Right renal pelvis (tissue), 4 donors: ENCODE measurements around the gene CDC14B. TPM values are rescaled to one million over a fixed set of nuclear protein-coding genes. Genes with fewer than 3 reads are reported as not detected.
"Not testable (repeated sequence)": the region's sequence is repeated elsewhere in the genome, so short reads cannot be mapped to it uniquely, and the experiment has no call there.

ENCODE experiments used
- DNase-seq, 4 donors: peaks; one replicate each; pipeline ENCODE4 v3.0.0-alpha.2; 2013; ENCODE audit warnings: low read depth in 4 of 4, low spot score in 3 of 4, missing footprints in 1 of 4
- polyA plus RNA-seq, 4 donors: library from polyadenylated mRNA; unstranded; fragments of 120-200 nt; gene quantifications; one replicate each; pipeline ENCODE4 v1.2.1, GENCODE V29; 2013; ENCODE audit not compliant: insufficient read length in 4 of 4

The CDC14B gene
- polyA plus RNA-seq, 4 donors, result 25.0 to 29.8 (median 28.9) TPM

DNA sequence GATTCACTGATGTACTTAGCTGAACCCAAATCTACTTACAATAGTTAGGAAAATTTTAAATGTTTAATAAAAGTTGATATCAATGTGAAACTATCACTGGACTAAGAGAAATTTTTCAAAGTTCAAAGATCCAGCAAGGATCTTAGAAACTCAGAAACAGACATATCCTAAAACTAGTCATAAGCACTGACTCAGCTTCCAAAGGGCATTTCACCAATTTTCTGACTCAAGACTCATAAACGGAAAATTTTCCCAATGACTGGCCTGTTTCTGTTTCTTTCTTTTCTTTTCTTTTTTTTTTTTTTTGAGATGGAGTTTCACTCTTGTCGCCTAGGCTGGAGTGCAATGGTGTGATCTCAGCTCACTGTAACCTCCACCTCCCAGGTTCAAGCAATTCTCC is 66.6 kb downstream of the CDC14B start:
- DNase-seq, result no peak

DNA sequence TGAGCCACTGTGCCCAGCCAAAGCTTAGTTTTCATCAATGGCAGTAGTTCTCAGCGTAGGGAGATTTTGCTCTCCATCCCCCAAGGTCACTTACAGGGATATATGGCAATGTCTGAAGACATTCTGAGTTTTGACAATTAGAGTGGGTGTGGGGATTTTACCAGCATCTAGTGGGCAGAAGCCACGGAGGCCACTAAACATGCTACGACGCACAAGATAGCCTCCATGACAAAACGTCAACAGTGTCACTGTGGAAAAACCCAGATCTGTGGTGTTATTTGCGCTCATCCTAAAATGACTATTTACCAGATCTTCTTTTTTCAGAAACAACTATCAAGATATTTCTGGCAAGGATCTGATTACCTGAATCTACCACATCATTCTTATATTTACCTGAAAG is 68.2 kb downstream of the CDC14B start:
- no peak for DNase-seq

DNA sequence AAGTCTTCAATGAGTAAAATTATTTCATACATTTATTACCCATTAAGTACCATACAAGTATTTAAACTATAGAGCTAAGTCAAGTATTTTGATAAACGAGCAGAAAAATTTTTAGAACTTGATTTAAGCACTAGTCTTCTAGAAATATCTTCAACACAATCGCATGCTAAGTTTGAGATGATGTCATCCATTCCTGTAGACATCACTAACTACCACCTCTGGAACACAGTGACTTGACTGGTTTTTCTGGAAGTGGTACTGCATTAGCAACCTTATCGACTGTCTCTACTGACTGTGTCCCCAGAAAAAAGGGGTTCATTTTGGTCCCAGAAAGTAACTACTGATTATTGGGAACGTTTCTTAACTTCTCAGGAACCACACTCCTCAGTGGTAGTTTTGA is 69.0 kb downstream of the CDC14B start:
- no peak for DNase-seq

DNA sequence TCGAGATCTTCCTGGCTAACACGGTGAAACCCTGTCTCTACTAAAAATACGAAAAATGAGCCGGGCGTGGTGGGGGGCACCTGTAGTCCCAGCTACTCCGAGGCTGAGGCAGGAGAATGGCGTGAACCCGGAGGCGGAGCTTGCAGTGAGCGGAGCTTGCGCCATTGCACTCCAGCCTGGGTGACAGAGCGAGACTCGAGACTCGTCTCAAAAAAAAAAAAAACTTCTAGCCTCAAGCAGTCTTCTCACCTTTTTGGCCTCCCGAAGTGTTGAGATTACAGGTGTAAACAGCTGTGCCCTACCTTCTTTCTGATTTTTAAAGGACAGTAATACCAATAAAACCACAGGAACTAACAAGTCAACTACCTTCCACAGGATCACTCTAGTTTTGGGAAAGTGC is 76.5 kb downstream of the CDC14B start:
- not testable (repeated sequence) for DNase-seq

GRCh38 chr9:96540106-96540505 is 79.5 kb downstream of the CDC14B start:
- DNase-seq, result no peak

- DNase-seq, result no peak
Measured at GRCh38 chr9:96532173-96532572, 87.5 kb downstream of the CDC14B start.

DNA sequence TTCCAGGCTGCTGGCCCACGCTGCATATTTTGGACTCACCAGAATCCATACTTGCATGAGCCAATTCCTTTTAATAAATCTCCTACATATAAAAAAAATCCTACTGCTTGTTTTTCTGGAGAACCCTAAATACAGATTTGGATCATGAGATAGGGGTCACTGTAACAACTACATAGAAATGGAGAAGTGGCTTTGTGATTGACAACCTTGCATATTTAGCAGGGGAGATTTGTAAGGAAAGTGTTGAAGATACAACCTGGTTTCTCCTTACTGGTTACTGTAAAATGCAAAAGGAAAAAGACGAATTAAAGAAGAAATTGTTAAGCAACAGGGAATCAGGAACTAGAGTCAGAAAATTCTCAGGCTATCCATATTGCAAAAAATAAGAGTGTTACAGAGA is 94.9 kb downstream of the CDC14B start:
- DNase-seq, result no peak

DNA sequence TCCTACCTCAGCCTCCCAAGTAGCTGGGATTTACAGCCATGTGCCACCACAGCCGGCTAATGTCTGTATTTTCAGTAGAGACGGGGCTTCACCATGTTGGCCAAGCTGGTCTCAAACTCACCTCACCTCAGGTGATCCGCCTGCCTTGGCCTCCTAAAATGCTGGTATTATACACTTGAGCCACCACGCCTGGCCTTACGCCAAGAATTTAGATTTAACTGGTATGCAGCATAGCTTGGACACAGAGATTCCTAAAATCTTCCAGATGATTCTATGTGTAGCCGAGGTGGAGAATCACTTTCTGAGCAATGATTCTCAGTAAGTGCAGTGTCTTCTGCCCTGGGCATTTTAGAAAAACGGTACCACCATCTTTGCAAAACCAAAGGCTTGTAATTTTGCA is 95.6 kb downstream of the CDC14B start:
- no peak for DNase-seq

- DNase-seq, result no peak
Measured at GRCh38 chr9:96523374-96523773, 96.3 kb downstream of the CDC14B start.

DNA sequence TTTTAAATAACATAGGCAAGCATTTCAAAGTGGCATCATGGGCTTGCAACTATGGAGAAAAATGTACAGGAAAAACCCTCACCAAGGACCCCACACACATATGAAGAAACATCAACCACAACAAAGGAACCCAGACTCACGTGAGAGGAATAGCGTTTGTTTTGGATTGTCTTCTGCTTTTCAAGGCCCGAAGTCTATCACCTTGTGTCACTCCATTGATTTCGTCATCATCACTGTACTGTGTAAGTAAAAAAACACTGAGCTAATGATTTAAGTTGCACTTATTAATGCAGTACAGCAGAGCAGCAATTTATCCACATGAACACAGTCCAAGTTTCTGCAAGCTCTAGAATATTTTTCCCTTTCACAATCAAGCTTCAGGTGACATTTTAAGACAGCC is 97.3 kb downstream of the CDC14B start:
- no peak for DNase-seq

GRCh38 chr9:96519787-96520186 is 99.9 kb downstream of the CDC14B start:
- no peak for DNase-seq

GRCh38 chr9:96519095-96519494 is 100.5 kb downstream of the CDC14B start:
- DNase-seq, result no peak

DNA sequence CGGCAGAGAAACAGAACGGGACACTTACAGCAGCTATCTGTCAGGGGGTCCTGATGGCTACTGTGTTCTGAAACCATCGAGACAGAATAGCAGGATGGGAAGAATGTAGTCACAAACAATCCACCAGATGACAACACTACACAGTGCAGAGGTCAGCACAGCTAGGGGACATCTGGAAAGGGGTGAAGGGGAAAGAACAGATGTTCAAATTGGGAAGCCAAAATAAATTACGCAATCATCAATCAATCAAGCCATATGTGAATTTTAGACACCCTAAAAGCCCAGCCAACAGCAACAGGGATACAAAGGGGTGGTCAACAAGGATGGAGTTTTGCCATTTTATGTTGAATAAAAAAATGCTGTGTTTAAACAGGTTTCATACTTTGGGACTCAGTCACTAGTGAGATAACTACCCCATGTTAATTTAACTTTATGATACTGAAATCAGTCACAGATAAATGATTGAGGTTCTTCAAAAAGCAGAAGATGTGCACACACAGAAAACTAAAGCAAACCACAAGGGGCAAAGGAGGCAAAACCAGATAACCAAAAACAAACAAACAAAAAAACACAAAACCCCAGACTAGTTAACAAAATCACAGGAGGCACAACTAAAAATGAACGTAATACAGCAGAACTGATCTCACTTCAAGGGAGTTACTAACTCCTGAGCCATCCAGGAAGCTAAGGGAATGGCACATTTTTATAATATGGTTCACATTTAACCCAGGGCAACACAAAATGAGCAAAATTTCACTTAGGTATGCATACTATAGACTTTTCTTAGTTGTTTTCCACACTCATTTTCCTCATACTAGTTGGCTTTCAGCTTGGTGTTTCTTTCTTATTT is 103.8 kb downstream of the CDC14B start:
- DNase-seq, result no peak

DNA sequence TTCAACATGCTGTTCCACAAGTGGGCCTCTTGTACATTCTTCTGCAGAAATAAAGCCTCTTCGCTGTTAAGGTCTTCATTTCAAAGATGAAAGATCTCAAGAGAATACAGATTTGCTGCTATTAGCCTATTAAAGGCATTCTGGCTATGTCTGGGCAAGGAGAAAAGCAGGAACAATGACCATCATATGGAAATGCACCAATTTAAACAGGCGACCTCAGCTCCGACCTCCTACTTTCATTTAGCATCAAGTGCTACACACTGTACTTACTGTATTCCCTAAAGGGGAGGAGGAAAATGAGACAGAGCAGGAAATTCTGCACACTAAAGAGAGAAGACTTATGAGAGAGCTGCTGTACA is 104.9 kb downstream of the CDC14B start:
- DNase-seq, result no peak

DNA sequence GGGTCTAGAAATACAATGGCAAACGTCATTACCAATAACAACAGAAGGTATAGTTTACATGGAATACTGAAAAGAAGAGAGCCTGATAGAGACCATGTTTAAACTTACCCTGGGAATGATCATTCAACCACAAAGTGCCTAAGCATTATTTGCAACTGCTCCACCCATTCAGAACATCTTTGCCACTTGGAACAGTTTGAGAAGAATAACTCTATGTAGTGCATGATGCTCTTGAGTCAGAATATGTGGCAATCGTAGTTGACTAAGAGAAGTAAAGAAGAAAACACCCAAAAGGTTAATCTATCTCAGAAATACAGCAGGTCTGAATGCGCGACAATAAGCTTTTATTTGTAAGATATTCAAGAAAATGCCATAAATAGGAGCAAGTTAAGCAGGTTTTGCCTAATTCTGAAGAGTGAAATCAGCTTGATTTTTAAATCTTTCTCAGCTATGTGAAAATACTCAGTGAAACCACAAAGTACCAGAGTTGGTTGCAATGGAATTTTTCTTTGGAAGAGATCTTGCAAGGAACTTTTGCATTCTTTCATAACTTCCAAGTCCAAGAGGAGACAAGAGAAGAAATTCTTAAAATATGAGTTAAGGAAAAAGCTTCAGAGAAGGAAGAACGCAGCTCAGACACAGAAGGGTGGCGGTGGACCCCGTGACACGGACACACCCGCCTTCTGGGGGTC is 105.4 kb downstream of the CDC14B start:
- DNase-seq, result no peak

- no peak for DNase-seq
Measured at GRCh38 chr9:96513622-96514021, 106.0 kb downstream of the CDC14B start.

DNA sequence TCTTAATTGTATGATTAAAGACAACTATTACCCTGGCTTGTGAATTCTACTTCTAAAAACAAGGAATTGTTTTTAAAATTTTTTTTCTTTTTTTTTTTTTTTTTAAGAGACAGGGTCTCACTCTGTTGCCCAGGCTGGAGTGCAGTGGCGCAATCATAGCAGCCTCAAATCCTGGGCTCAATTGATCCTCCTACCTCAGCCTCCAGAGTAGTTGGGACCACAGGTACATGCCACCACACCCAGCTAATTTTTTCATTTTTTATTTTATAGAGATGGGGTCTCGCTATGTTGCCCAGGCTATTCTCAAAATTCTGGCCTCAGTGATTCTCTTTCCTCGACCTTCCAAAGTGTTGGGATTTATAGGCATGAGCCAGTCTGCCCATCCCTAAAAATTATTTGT is 107.4 kb downstream of the CDC14B start:
- no peak for DNase-seq

DNA sequence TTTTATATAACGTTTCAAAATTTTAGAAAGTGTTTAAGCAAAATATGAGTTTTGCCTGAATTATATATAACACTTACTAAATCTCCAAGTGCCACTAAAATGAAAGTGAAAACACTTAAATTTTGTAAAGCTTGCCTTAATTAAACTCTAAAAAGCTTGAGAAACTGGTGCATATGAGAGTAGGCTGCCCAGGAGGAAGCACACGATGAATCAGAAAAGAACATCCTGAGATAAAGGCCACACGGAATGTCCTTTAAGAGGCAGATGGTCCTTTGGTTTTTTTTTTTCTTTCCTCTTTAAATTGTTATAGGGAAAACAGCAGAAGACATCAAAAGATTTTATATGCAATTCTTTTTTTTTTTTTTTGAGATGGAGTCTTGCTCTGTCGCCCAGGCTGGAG is 109.4 kb downstream of the CDC14B start:
- no peak for DNase-seq

- DNase-seq, result no peak
Measured at GRCh38 chr9:96509848-96510247, 109.8 kb downstream of the CDC14B start.

GRCh38 chr9:96509026-96509425 is 110.6 kb downstream of the CDC14B start:
- no peak for DNase-seq

GRCh38 chr9:96508227-96508940 is 111.3 kb downstream of the CDC14B start:
- DNase-seq, result no peak
